GM12878 (cell line): ENCODE data around the gene FLT1. TPM values are rescaled to one million over a fixed set of nuclear protein-coding genes. Genes with fewer than 3 reads are reported as not detected.

Experiments
- ATAC-seq: fragments of 200-7000 bp; cut with Tn5 transposase; 3 replicates; pipeline ENCODE4 v1.9.1; 2020; ENCODE audit warnings: mild to moderate bottlenecking, moderate library complexity
- BruUV-seq: library from RNA; stranded (reverse); fragments of 400-500 nt; replicated peaks from 2 replicates; lab custom pipeline; 2021; lab: Mats Ljungman, UMichigan
- CTCF ChIA-PET: fragments of 300-600 bp; sonication (Branson Sonifier 250); formaldehyde crosslinking; extraction: SDS; loops from one replicate; lab custom pipeline; 2021; ENCODE audit warnings: inconsistent platforms; lab: Yijun Ruan, JAX
- POLR2A ChIA-PET: fragments of 350-600 bp; formaldehyde crosslinking; extraction: SDS; loops from one replicate; lab custom pipeline; 2021; ENCODE audit warnings: inconsistent platforms; lab: Charles Lee
- RAD21 ChIA-PET: fragments of 300-600 bp; sonication (Branson Sonifier 250); formaldehyde crosslinking; loops from one replicate; lab custom pipeline; 2023; ENCODE audit warnings: antibody characterized with exemption; ENCODE audit not compliant: unreplicated experiment; lab: Charles Lee
- SMC1A ChIA-PET: fragments of 300-600 bp; sonication (Branson Sonifier 250); formaldehyde crosslinking; loops from one replicate; lab custom pipeline; 2023; ENCODE audit not compliant: unreplicated experiment, uncharacterized antibody; lab: Charles Lee
- DNase-seq: peaks from one replicate; pipeline ENCODE4 v3.0.0-alpha.2; 2011; ENCODE audit warnings: low read depth, low spot score
- FAIRE-seq: peaks from 3 replicates; lab custom pipeline; 2011; peaks lifted over from hg19 to GRCh38; lab: Jason Lieb, UNC
- H2AFZ ChIP-seq: 2 replicates; pipeline ENCODE4 v1.6.0; 2011; ENCODE audit warnings: low read depth, low read length, control low read depth; ENCODE audit not compliant: control insufficient read depth
- H3K27ac ChIP-seq: 2 replicates; pipeline ENCODE4 v1.5.1; 2011; ENCODE audit warnings: control low read depth; ENCODE audit not compliant: control insufficient read depth, insufficient read depth
- H3K27me3 ChIP-seq, 2 experiments: replicated peaks in 1 of 2; 2 replicates each; pipeline versions ENCODE4 v1.6.0 to v1.6.1; 2011; ENCODE audit warnings: low read length in 1 of 2; ENCODE audit not compliant: control insufficient read depth in 2 of 2, insufficient read depth in 2 of 2
- H3K36me3 ChIP-seq, 2 experiments: 2 replicates each; pipeline ENCODE4 v1.5.1; 2011; ENCODE audit warnings: low read length in 1 of 2; ENCODE audit not compliant: control insufficient read depth in 2 of 2, insufficient read depth in 2 of 2
- H3K4me1 ChIP-seq: 2 replicates; pipeline ENCODE4 v1.6.1; 2011; ENCODE audit warnings: mild to moderate bottlenecking, low read length, moderate library complexity, mixed read lengths; ENCODE audit not compliant: control insufficient read depth, insufficient read depth
- H3K4me2 ChIP-seq: 2 replicates; pipeline ENCODE4 v1.6.0; 2011; ENCODE audit warnings: control low read depth; ENCODE audit not compliant: control insufficient read depth, insufficient read depth
- H3K4me3 ChIP-seq: fragments of 200-600 bp; sonication (generic); 2 replicates; pipeline ENCODE4 v1.5.1; 2016
- H3K79me2 ChIP-seq: 2 replicates; pipeline ENCODE4 v1.6.0; 2011; ENCODE audit warnings: low read length; ENCODE audit not compliant: control insufficient read depth, insufficient read depth
- H3K9ac ChIP-seq: 2 replicates; pipeline ENCODE4 v1.8.0; 2011; ENCODE audit warnings: low read length, control low read depth, mixed read lengths; ENCODE audit not compliant: control insufficient read depth, insufficient read depth
- H3K9me3 ChIP-seq: replicated peaks from 3 replicates; pipeline ENCODE4 v1.5.1; 2011; ENCODE audit warnings: mild to moderate bottlenecking, low read length; ENCODE audit not compliant: control insufficient read depth, insufficient read depth
- H4K20me1 ChIP-seq: 2 replicates; pipeline ENCODE4 v1.6.0; 2011; ENCODE audit not compliant: control insufficient read depth, insufficient read depth
- ATF7 ChIP-seq: fragments of 450-650 bp; IDR thresholded peaks from 2 replicates; pipeline ENCODE4 v1.6.1; 2016; ENCODE audit warnings: low read depth, mild to moderate bottlenecking
- BHLHE40 ChIP-seq, 2 experiments: fragments of 450-650 bp in 1 of 2; IDR thresholded peaks; 2 replicates each; pipeline ENCODE4 v1.6.1; 2011 to 2017; ENCODE audit warnings: low read depth in 2 of 2, borderline replicate concordance in 1 of 2, improper control_type of control experiment in 1 of 2, low read length in 1 of 2, mild to moderate bottlenecking in 1 of 2
- EGR1 ChIP-seq, 2 experiments: IDR thresholded peaks; 1 replicate in 1 of 2; 2 replicates in 1 of 2; pipeline ENCODE4 v1.6.1; 2011 to 2012; ENCODE audit warnings: low read depth in 2 of 2, low read length in 2 of 2, borderline replicate concordance in 1 of 2, mild to moderate bottlenecking in 1 of 2, moderate library complexity in 1 of 2
- IKZF1 ChIP-seq: fragments of 450-650 bp; conservative IDR thresholded peaks from 2 replicates; pipeline ENCODE4 v1.6.1; 2017; ENCODE audit warnings: antibody characterized with exemption, mild to moderate bottlenecking
- IKZF2 ChIP-seq, 2 experiments: fragments of 450-650 bp; IDR thresholded peaks; 2 replicates each; pipeline ENCODE4 v1.6.1; 2017; ENCODE audit warnings: mild to moderate bottlenecking in 2 of 2, moderate library complexity in 2 of 2
- MEF2B ChIP-seq: fragments of 450-650 bp; IDR thresholded peaks from 2 replicates; pipeline ENCODE4 v1.6.1; 2018; ENCODE audit warnings: mild to moderate bottlenecking, moderate library complexity; ENCODE audit not compliant: partially characterized antibody, poor library complexity, severe bottlenecking
- MYC ChIP-seq: IDR thresholded peaks from 2 replicates; pipeline ENCODE4 v1.6.1; 2011; ENCODE audit warnings: mild to moderate bottlenecking, low read length, moderate library complexity, inconsistent platforms; ENCODE audit not compliant: insufficient read depth, insufficient replicate concordance, insufficient read length, severe bottlenecking
- PAX5 ChIP-seq: IDR thresholded peaks from 2 replicates; pipeline ENCODE4 v1.6.1; 2011; ENCODE audit warnings: low read depth, low read length, borderline replicate concordance
- PKNOX1 ChIP-seq: fragments of 450-650 bp; IDR thresholded peaks from 2 replicates; pipeline ENCODE4 v1.6.1; 2016; ENCODE audit warnings: mild to moderate bottlenecking
- POLR2AphosphoS5 ChIP-seq: IDR thresholded peaks from 2 replicates; pipeline ENCODE4 v1.6.1; 2011; ENCODE audit warnings: mild to moderate bottlenecking, low read length, inconsistent platforms
- RBBP5 ChIP-seq: fragments of 200-600 bp; sonication (generic); conservative IDR thresholded peaks from 2 replicates; pipeline ENCODE4 v1.6.1; 2016
- SIN3A ChIP-seq: IDR thresholded peaks from 2 replicates; pipeline ENCODE4 v1.6.1; 2012; ENCODE audit warnings: low read depth, low read length, improper control_type of control experiment
- TCF3 ChIP-seq: IDR thresholded peaks from 2 replicates; pipeline ENCODE4 v1.6.1; 2012; ENCODE audit warnings: low read depth, mild to moderate bottlenecking, low read length, borderline replicate concordance; ENCODE audit not compliant: insufficient read depth
- WGBS: methylation state at CpG from one replicate; pipeline ENCODE4 v1.1.6; 2016; ENCODE audit warnings: low lambda C conversion rate; ENCODE audit not compliant: insufficient replicate concordance, insufficient coverage; ENCODE audit errors: missing lambda C conversion rate; 5-methylcytosine and 5-hydroxymethylcytosine counted together
- in situ Hi-C: fragments of 300-500 bp; cut with MboI; formaldehyde crosslinking; loops from 9 replicates; pipeline ENCODE4 v1.14.3; 2018; ENCODE audit warnings: mixed read lengths
- intact Hi-C: fragments of 100-400 bp; cut with micrococcal nuclease; formaldehyde crosslinking; loops from one replicate; pipeline ENCODE4 v1.14.2; 2022; ENCODE audit not compliant: unreplicated experiment
- polyA plus RNA-seq, 11 experiments: library from polyadenylated mRNA; depleted of rRNA in 4 of 11; unstranded in 6 of 11; stranded (reverse) in 5 of 11; fragments of >200 nt; fragmentation: Nextera tagmentation in 4 of 11; fragmentation: Illumina TruSeq in 1 of 11; extraction: Ambion mirVana in 4 of 11; extraction: Trizol in 1 of 11; gene quantifications; 1 replicate in 1 of 11; 2 replicates in 10 of 11; pipeline versions ENCODE4 v1.2.1 to v1.2.3, GENCODE V29; 2011 to 2016; ENCODE audit warnings: inconsistent platforms in 2 of 11, missing spikeins in 2 of 11, low read depth in 1 of 11
- total RNA-seq, 4 experiments: library from RNA; depleted of rRNA in 3 of 4; stranded (reverse); fragments of >200 nt in 3 of 4; fragmentation: Illumina TruSeq in 1 of 4; extraction: Trizol in 1 of 4; gene quantifications; 2 replicates each; pipeline versions ENCODE4 v1.2.1 to v1.2.3, GENCODE V29; 2013 to 2021
- TF ChIP-seq, protein P1 (sequence below): IDR thresholded peaks from 2 replicates; pipeline ENCODE4 v1.6.1; 2011; ENCODE audit warnings: low read depth, low read length, improper control_type of control experiment, borderline replicate concordance
- TF ChIP-seq, protein P2 (sequence below): IDR thresholded peaks from 2 replicates; pipeline ENCODE4 v1.6.1; 2012; ENCODE audit warnings: improper control_type of control experiment, low read depth, low read length; ENCODE audit not compliant: insufficient replicate concordance

The FLT1 gene
- total and polyA plus RNA-seq, 10 of the 15 experiments (the other 5 are each of a cell fraction or from before 2014, with no cell fraction given) = 0.55 to 5.6 (median 0.84) TPM

- Histone ChIP-seq H3K4me2 (no peak overlapping the region), H3K27ac (no peak overlapping the region), H2AFZ (no peak overlapping the region), H3K36me3 (no peaks in the 10 kb centered on the region), H3K27me3 (no peaks in the 10 kb centered on the region), H3K4me3 (no peak overlapping the region)
- CTCF ChIA-PET = interaction anchor here (0.7 kb wide), 1 partner anchor 166 kb away, joined by 3 read pairs; no protein-coding TSS in a partner anchor
- in situ Hi-C loops = no loop called here
- WGBS = 90% methylated on average over 4 of the region's 4 CpGs
- RAD21 ChIA-PET = no interaction called here
- intact Hi-C loops = loop anchor here (10.0 kb wide), 1 partner anchor 145 kb away; no protein-coding TSS in a partner anchor
- SMC1A ChIA-PET = no interaction called here
- DNase-seq = no peak
- TF ChIP-seq PKNOX1 (no peak), ATF7 (no peak), MEF2B (no peak), RBBP5 (no peak), EGR1 (IDR thresholded peaks at IDR 0.05; ENCODE audit: borderline replicate concordance in 1 of 2, low read depth in 2 of 2, low read length in 2 of 2) (no peak), POLR2AphosphoS5 (no peak), BHLHE40 (IDR thresholded peaks at IDR 0.05; ENCODE audit: borderline replicate concordance in 1 of 2, low read depth in 2 of 2, low read length in 1 of 2) (no peak), IKZF1 (no peak), PAX5 (no peak), IKZF2 (IDR thresholded peaks at IDR 0.05) (no peak), MYC (no peak), SIN3A (no peak), TCF3 (no peak)
- TF ChIP-seq, protein P1, sequence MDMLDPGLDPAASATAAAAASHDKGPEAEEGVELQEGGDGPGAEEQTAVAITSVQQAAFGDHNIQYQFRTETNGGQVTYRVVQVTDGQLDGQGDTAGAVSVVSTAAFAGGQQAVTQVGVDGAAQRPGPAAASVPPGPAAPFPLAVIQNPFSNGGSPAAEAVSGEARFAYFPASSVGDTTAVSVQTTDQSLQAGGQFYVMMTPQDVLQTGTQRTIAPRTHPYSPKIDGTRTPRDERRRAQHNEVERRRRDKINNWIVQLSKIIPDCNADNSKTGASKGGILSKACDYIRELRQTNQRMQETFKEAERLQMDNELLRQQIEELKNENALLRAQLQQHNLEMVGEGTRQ = no peak
- TF ChIP-seq, protein P2, sequence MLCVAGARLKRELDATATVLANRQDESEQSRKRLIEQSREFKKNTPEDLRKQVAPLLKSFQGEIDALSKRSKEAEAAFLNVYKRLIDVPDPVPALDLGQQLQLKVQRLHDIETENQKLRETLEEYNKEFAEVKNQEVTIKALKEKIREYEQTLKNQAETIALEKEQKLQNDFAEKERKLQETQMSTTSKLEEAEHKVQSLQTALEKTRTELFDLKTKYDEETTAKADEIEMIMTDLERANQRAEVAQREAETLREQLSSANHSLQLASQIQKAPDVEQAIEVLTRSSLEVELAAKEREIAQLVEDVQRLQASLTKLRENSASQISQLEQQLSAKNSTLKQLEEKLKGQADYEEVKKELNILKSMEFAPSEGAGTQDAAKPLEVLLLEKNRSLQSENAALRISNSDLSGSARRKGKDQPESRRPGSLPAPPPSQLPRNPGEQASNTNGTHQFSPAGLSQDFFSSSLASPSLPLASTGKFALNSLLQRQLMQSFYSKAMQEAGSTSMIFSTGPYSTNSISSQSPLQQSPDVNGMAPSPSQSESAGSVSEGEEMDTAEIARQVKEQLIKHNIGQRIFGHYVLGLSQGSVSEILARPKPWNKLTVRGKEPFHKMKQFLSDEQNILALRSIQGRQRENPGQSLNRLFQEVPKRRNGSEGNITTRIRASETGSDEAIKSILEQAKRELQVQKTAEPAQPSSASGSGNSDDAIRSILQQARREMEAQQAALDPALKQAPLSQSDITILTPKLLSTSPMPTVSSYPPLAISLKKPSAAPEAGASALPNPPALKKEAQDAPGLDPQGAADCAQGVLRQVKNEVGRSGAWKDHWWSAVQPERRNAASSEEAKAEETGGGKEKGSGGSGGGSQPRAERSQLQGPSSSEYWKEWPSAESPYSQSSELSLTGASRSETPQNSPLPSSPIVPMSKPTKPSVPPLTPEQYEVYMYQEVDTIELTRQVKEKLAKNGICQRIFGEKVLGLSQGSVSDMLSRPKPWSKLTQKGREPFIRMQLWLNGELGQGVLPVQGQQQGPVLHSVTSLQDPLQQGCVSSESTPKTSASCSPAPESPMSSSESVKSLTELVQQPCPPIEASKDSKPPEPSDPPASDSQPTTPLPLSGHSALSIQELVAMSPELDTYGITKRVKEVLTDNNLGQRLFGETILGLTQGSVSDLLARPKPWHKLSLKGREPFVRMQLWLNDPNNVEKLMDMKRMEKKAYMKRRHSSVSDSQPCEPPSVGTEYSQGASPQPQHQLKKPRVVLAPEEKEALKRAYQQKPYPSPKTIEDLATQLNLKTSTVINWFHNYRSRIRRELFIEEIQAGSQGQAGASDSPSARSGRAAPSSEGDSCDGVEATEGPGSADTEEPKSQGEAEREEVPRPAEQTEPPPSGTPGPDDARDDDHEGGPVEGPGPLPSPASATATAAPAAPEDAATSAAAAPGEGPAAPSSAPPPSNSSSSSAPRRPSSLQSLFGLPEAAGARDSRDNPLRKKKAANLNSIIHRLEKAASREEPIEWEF = no peak
- TF ChIP-seq, all 136 proteins: peak for 0
- POLR2A ChIA-PET = no interaction called here
- Histone ChIP-seq H3K4me1 (no peaks in the 10 kb centered on the region), H3K79me2 (no peaks in the 10 kb centered on the region), H4K20me1 (no peaks in the 10 kb centered on the region), H3K9ac (no peak overlapping the region), H3K9me3 (peaks cover 2% of the 10 kb centered on the region; the same call in 2 of the 3 replicates)
- no peak for ATAC-seq
- no TSS peak for BruUV-seq
- FAIRE-seq = no peak
Observed at GRCh38 chr13:28470296-28470695, 24.6 kb downstream of the FLT1 start.
